K562 (cell line): ENCODE results near the gene CSNK1G1. TPM values are rescaled to one million over a fixed set of nuclear protein-coding genes. Genes with fewer than 3 reads are reported as not detected.
A peak's percentile ranks its signal among the peaks of the same experiment; 100 is the strongest.

Experiments
- CC2D1A ChIP-seq: fragments of 450-650 bp; IDR thresholded peaks from 2 replicates; pipeline ENCODE4 v1.6.1; 2017; ENCODE audit warnings: mild to moderate bottlenecking
- CCAR2 ChIP-seq: fragments of 200-400 bp; formaldehyde crosslinking; IDR thresholded peaks from 2 replicates; pipeline ENCODE4 v1.6.1; 2017; ENCODE audit warnings: mild to moderate bottlenecking, low read depth, low read length
- CTBP1 ChIP-seq: fragments of 450-650 bp; IDR thresholded peaks from 2 replicates; pipeline ENCODE4 v1.6.1; 2016; ENCODE audit warnings: borderline replicate concordance
- FOXJ2 ChIP-seq: fragments of 200-800 bp; sonication (Bioruptor generic); IDR thresholded peaks from 2 replicates; pipeline ENCODE4 v1.6.1; 2016; ENCODE audit warnings: missing genetic modification characterization, missing compliant biosample characterization
- GABPA ChIP-seq: fragments of 200-800 bp; sonication (Bioruptor generic); conservative IDR thresholded peaks from 2 replicates; pipeline ENCODE4 v1.6.1; 2016; ENCODE audit warnings: low read depth, missing genetic modification characterization, missing compliant biosample characterization
- HIVEP1 ChIP-seq: fragments of 250-450 bp; sonication (Bioruptor Pico); IDR thresholded peaks from 2 replicates; pipeline ENCODE4 v1.4.0; 2020; ENCODE audit warnings: mild to moderate bottlenecking
- MAFG ChIP-seq: fragments of 450-650 bp; conservative IDR thresholded peaks from 2 replicates; pipeline ENCODE4 v1.6.1; 2016; ENCODE audit warnings: missing genetic modification characterization, missing compliant biosample characterization
- NR0B1 ChIP-seq: fragments of 450-650 bp; IDR thresholded peaks from one replicate; pipeline ENCODE4 v1.6.1; 2018; ENCODE audit warnings: mild to moderate bottlenecking, moderate library complexity; ENCODE audit not compliant: partially characterized antibody
- POLR2A ChIP-seq: fragments of 450-650 bp; conservative IDR thresholded peaks from 2 replicates; pipeline ENCODE4 v1.6.1; 2016
- RBBP5 ChIP-seq: fragments of 200-600 bp; sonication (generic); IDR thresholded peaks from 2 replicates; pipeline ENCODE4 v1.6.1; 2012; ENCODE audit warnings: borderline replicate concordance, mild to moderate bottlenecking, low read length, control low read depth, inconsistent platforms; ENCODE audit not compliant: insufficient read depth, poor library complexity, severe bottlenecking
- REST ChIP-seq, 2 experiments: fragments of 450-650 bp; formaldehyde crosslinking in 1 of 2; IDR thresholded peaks; 2 replicates each; pipeline versions ENCODE4 v1.4.0 to v1.6.1; 2014 to 2020; ENCODE audit warnings: mild to moderate bottlenecking in 2 of 2, borderline replicate concordance in 1 of 2, low read depth in 1 of 2
- TCFL5 ChIP-seq: fragments of 250-450 bp; sonication (Bioruptor Pico); conservative IDR thresholded peaks from 2 replicates; pipeline ENCODE4 v1.6.1; 2021; ENCODE audit warnings: mild to moderate bottlenecking, moderate library complexity, matching md5 sums
- ZEB2 ChIP-seq: fragments of 450-650 bp; IDR thresholded peaks from 2 replicates; pipeline ENCODE4 v1.6.1; 2016
- ZNF253 ChIP-seq: fragments of 250-450 bp; sonication (Bioruptor Pico); conservative IDR thresholded peaks from 2 replicates; pipeline ENCODE4 v1.6.1; 2021; ENCODE audit warnings: mild to moderate bottlenecking
- ZNF311 ChIP-seq: fragments of 250-450 bp; sonication (Bioruptor Pico); IDR thresholded peaks from 2 replicates; pipeline ENCODE4 v1.4.0; 2020; ENCODE audit warnings: mild to moderate bottlenecking, moderate library complexity
- polyA plus RNA-seq, 8 experiments: library from polyadenylated mRNA; depleted of rRNA in 4 of 8; stranded (reverse) in 5 of 8; unstranded in 3 of 8; fragments of >200 nt; fragmentation: Nextera tagmentation in 2 of 8; fragmentation: Illumina TruSeq in 1 of 8; extraction: Ambion mirVana in 2 of 8; extraction: Trizol in 1 of 8; gene quantifications; 2 replicates each; pipeline versions ENCODE4 v1.2.1 to v1.2.3, GENCODE V29; 2011 to 2014; ENCODE audit warnings: inconsistent platforms in 1 of 8, missing spikeins in 1 of 8
- total RNA-seq, 7 experiments: library from RNA; depleted of rRNA in 6 of 7; stranded (reverse); fragments of >200 nt in 6 of 7; fragmentation: Illumina TruSeq in 2 of 7; extraction: Trizol in 2 of 7; gene quantifications; 2 replicates each; pipeline versions ENCODE4 v1.2.1 to v1.2.3, GENCODE V29; 2011 to 2021; ENCODE audit warnings: low replicate concordance in 1 of 7
- TF ChIP-seq, protein P1 (sequence below), 2 experiments: IDR thresholded peaks in 1 of 2; conservative IDR thresholded peaks in 1 of 2; 2 replicates each; pipeline ENCODE4 v1.6.1; 2016; ENCODE audit warnings: low read depth in 2 of 2, mild to moderate bottlenecking in 1 of 2, missing compliant biosample characterization in 1 of 2, missing genetic modification characterization in 1 of 2, moderate library complexity in 1 of 2

CSNK1G1 gene
- total and polyA plus RNA-seq, 9 of the 15 experiments (the other 6 are each of a cell fraction or from before 2014, with no cell fraction given), result 4.5 to 18.5 (median 9.5) TPM

GRCh38 chr15:64166102-64166890 is 189.7 kb downstream of the CSNK1G1 start (continued):
- TF ChIP-seq, protein P1, sequence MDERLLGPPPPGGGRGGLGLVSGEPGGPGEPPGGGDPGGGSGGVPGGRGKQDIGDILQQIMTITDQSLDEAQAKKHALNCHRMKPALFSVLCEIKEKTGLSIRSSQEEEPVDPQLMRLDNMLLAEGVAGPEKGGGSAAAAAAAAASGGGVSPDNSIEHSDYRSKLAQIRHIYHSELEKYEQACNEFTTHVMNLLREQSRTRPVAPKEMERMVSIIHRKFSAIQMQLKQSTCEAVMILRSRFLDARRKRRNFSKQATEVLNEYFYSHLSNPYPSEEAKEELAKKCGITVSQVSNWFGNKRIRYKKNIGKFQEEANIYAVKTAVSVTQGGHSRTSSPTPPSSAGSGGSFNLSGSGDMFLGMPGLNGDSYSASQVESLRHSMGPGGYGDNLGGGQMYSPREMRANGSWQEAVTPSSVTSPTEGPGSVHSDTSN (CRISPR knock-in tag; IDR thresholded peaks at IDR 0.05; ENCODE audit: low read depth), result no peak
- TF ChIP-seq, protein P1 (tag; conservative IDR thresholded peaks at IDR 0.05; ENCODE audit: low read depth), result no peak
- TF ChIP-seq TCFL5 (no peak), ZNF253 (CRISPR knock-in tag) (no peak), GABPA (tag) (no peak), HIVEP1 (CRISPR knock-in tag) (no peak), REST (IDR thresholded peaks at IDR 0.05; ENCODE audit: borderline replicate concordance) (no peak), REST (CRISPR knock-in tag; IDR thresholded peaks at IDR 0.05; ENCODE audit: low read depth) (no peak), CTBP1 (no peak), CC2D1A (no peak), FOXJ2 (no peak), CCAR2 (no peak), RBBP5 (no peak), ZEB2 (no peak), ZNF311 (CRISPR knock-in tag) (no peak), MAFG (tag) (peak; percentile 86), NR0B1 (no peak), POLR2A (0 out of 2 replicates have a peak, but pooled peaks have one; percentile 29)
